HCT116 (cell line): Measurements from ENCODE around the gene ERN1. TPM values are rescaled to one million over a fixed set of nuclear protein-coding genes. Genes with fewer than 3 reads are reported as not detected.
A peak's percentile ranks its signal among the peaks of the same experiment; 100 is the strongest.

ENCODE experiments used
- ATAC-seq: fragments of 200-7000 bp; cut with Tn5 transposase; 2 replicates; pipeline ENCODE4 v1.9.1; 2020; ENCODE audit warnings: mild to moderate bottlenecking, moderate library complexity
- BruUV-seq: library from RNA; stranded (reverse); fragments of 400-500 nt; replicated peaks from 2 replicates; lab custom pipeline; 2021; lab: Mats Ljungman, UMichigan
- CTCF ChIA-PET: fragments of 300-600 bp; sonication (Branson Sonifier 250); formaldehyde crosslinking; loops from one replicate; lab custom pipeline; 2021; ENCODE audit warnings: antibody characterized with exemption; lab: Charles Lee
- POLR2A ChIA-PET: fragments of 300-600, 350-600 bp; sonication (Branson Sonifier 250); formaldehyde crosslinking; loops from one replicate; lab custom pipeline; 2021; ENCODE audit warnings: antibody characterized with exemption; lab: Charles Lee
- RAD21 ChIA-PET, 2 experiments: fragments of 300-600 bp; sonication (Branson Sonifier 250); formaldehyde crosslinking; loops; one replicate each; lab custom pipeline; 2023; ENCODE audit warnings: low total read pairs in 2 of 2; ENCODE audit not compliant: uncharacterized antibody in 2 of 2, unreplicated experiment in 2 of 2, low non-redundant PET in 1 of 2; lab: Charles Lee
- DNase-seq: peaks from one replicate; pipeline ENCODE4 v3.0.0-alpha.2; 2010; ENCODE audit warnings: low read depth, low spot score
- H2AFZ ChIP-seq: fragments of 200-600 bp; shearing (Covaris generic), sonication (generic); 2 replicates; pipeline ENCODE4 v1.6.1; 2017; ENCODE audit warnings: low read depth, mixed run types, mixed read lengths, antibody characterized with exemption, low read length; ENCODE audit not compliant: poor library complexity, severe bottlenecking
- H3K27ac ChIP-seq: 2 replicates; pipeline ENCODE4 v1.5.1; 2012; ENCODE audit warnings: low read depth, low read length
- H3K27me3 ChIP-seq: fragments of 200-600 bp; sonication (generic); 2 replicates; pipeline ENCODE4 v1.6.1; 2016; ENCODE audit warnings: mixed run types, low read length, mixed read lengths; ENCODE audit not compliant: insufficient read depth
- H3K36me3 ChIP-seq, 2 experiments: fragments of 200-500 bp in 1 of 2; fragments of 200-600 bp in 1 of 2; sonication (Bioruptor generic) in 1 of 2; sonication (generic) in 1 of 2; 2 replicates each; pipeline versions ENCODE4 v1.5.1 to v1.6.1; 2014 to 2016; ENCODE audit warnings: low read length in 2 of 2, inconsistent platforms in 1 of 2, mixed read lengths in 1 of 2, mixed run types in 1 of 2; ENCODE audit not compliant: insufficient read depth in 2 of 2, control insufficient read depth in 1 of 2
- H3K4me1 ChIP-seq, 2 experiments: fragments of 200-600 bp in 1 of 2; sonication (generic) in 1 of 2; 2 replicates each; pipeline versions ENCODE4 v1.5.1 to v1.6.1; 2012 to 2017; ENCODE audit warnings: low read length in 2 of 2, inconsistent platforms in 1 of 2, mild to moderate bottlenecking in 1 of 2, mixed read lengths in 1 of 2, mixed run types in 1 of 2, moderate library complexity in 1 of 2; ENCODE audit not compliant: insufficient read depth in 2 of 2, control insufficient read depth in 1 of 2
- H3K4me2 ChIP-seq: fragments of 200-600 bp; sonication (generic); 2 replicates; pipeline ENCODE4 v1.6.1; 2017; ENCODE audit warnings: mixed run types, low read length, mixed read lengths
- H3K4me3 ChIP-seq, 2 experiments: fragments of 200-600 bp in 1 of 2; sonication (generic) in 1 of 2; replicated peaks in 1 of 2; 2 replicates each; pipeline ENCODE4 v1.5.1; 2011 to 2016; ENCODE audit warnings: low read length in 2 of 2, control low read depth in 1 of 2, low read depth in 1 of 2, mild to moderate bottlenecking in 1 of 2, mixed read lengths in 1 of 2, mixed run types in 1 of 2
- H3K79me2 ChIP-seq: fragments of 200-600 bp; sonication (generic); 2 replicates; pipeline ENCODE4 v1.6.1; 2017; ENCODE audit warnings: mild to moderate bottlenecking, mixed run types, low read length, moderate library complexity, mixed read lengths; ENCODE audit not compliant: insufficient read depth
- H3K9ac ChIP-seq: fragments of 200-600 bp; sonication (generic); 2 replicates; pipeline ENCODE4 v1.6.1; 2016; ENCODE audit warnings: low read length, mixed read lengths
- H3K9me2 ChIP-seq: fragments of 200-600 bp; sonication (generic), shearing (Covaris generic); 2 replicates; pipeline ENCODE4 v1.6.1; 2017; ENCODE audit warnings: mixed run types, mild to moderate bottlenecking, moderate library complexity; ENCODE audit not compliant: insufficient read depth
- H3K9me3 ChIP-seq, 2 experiments: fragments of 200-500 bp in 1 of 2; fragments of 200-600 bp in 1 of 2; sonication (Bioruptor generic) in 1 of 2; sonication (generic) in 1 of 2; 2 replicates each; pipeline ENCODE4 v1.6.1; 2014 to 2017; ENCODE audit warnings: low read length in 2 of 2, mixed read lengths in 2 of 2, inconsistent platforms in 1 of 2, low read depth in 1 of 2, mild to moderate bottlenecking in 1 of 2, mixed run types in 1 of 2, moderate library complexity in 1 of 2; ENCODE audit not compliant: control insufficient read depth in 1 of 2, insufficient read depth in 1 of 2
- H4K20me1 ChIP-seq: fragments of 200-600 bp; sonication (generic), shearing (Covaris generic); 2 replicates; pipeline ENCODE4 v1.6.1; 2017; ENCODE audit warnings: mixed run types, mild to moderate bottlenecking, moderate library complexity; ENCODE audit not compliant: insufficient read depth
- CBX3 ChIP-seq: IDR thresholded peaks from 2 replicates; pipeline ENCODE4 v1.6.1; 2012; ENCODE audit warnings: low read depth
- ELF1 ChIP-seq: IDR thresholded peaks from 2 replicates; pipeline ENCODE4 v1.6.1; 2012; ENCODE audit warnings: low read depth, borderline replicate concordance
- JUND ChIP-seq: IDR thresholded peaks from 2 replicates; pipeline ENCODE4 v1.6.1; 2012
- POLR2AphosphoS5 ChIP-seq: IDR thresholded peaks from 2 replicates; pipeline ENCODE4 v1.6.1; 2011; ENCODE audit warnings: mild to moderate bottlenecking, low read depth, low read length, moderate library complexity
- RAD21 ChIP-seq: IDR thresholded peaks from 2 replicates; pipeline ENCODE4 v1.6.1; 2012; ENCODE audit warnings: low read depth, mild to moderate bottlenecking
- SP1 ChIP-seq: IDR thresholded peaks from 2 replicates; pipeline ENCODE4 v1.6.1; 2012; ENCODE audit warnings: low read depth
- TCF7L2 ChIP-seq: IDR thresholded peaks from 2 replicates; pipeline ENCODE4 v1.7.0; 2011; ENCODE audit warnings: borderline replicate concordance, inconsistent platforms; ENCODE audit not compliant: insufficient read depth, insufficient read length; ENCODE audit errors: extremely low read depth
- YY1 ChIP-seq: IDR thresholded peaks from 2 replicates; pipeline ENCODE4 v1.6.1; 2011; ENCODE audit warnings: low read length, low read depth, moderate library complexity, mild to moderate bottlenecking; ENCODE audit not compliant: insufficient replicate concordance; ENCODE audit errors: extremely low read depth
- ZFX ChIP-seq: fragments of 450-650 bp; IDR thresholded peaks from 2 replicates; pipeline ENCODE4 v1.6.1; 2017
- ZNF274 ChIP-seq: fragments of 200-500 bp; sonication (Bioruptor generic); IDR thresholded peaks from 2 replicates; pipeline ENCODE4 v1.6.1; 2014; ENCODE audit warnings: mild to moderate bottlenecking, low read depth, low read length, inconsistent platforms
- intact Hi-C: fragments of 100-400 bp; cut with micrococcal nuclease; formaldehyde crosslinking; loops from 2 replicates; pipeline ENCODE4 v1.10.0; 2022
- total RNA-seq: library from RNA; stranded (reverse); gene quantifications from one replicate; pipeline ENCODE4 v1.2.1, GENCODE V29; 2021; ENCODE audit not compliant: unreplicated experiment
- TF ChIP-seq, protein P1 (sequence below): IDR thresholded peaks from 2 replicates; pipeline ENCODE4 v1.6.1; 2012
- TF ChIP-seq, protein P2 (sequence below): IDR thresholded peaks from 2 replicates; pipeline ENCODE4 v1.6.1; 2012

Gene ERN1
- total RNA-seq, 1 experiment from 2014 or later, result 28.2 TPM

DNA sequence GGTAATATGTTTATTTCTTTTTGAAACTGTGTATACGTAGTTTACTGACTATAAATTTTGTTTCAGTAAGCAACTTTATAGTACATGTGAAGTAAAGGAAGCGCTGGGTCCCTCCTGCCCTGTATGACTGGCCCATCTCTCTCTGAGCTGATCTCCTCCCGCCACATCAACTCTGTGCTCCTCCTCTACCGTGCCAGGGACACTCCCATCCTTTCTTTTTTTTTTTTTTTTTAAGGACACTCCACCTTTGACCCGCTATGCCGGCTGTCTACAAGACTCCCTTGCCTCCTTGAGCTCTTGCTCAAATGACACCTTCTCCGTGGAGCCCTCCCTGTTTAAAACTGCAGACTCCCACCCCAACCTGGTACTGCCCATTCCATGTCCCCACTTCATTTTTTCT lies 35.5 kb downstream of the ERN1 start:
- ChIA-PET RAD21 (no interaction called here), POLR2A (interaction anchor here (2.1 kb wide), 1 partner anchor 11 kb away, joined by 4 read pairs; no protein-coding TSS in a partner anchor), CTCF (interaction anchor here (1.9 kb wide), 1 partner anchor 39 kb away, joined by 8 read pairs; no protein-coding TSS in a partner anchor)
- H3K4me1 ChIP-seq, result peaks cover 11 to 29% of the 10 kb centered on the region in 2 experiments
- H3K27ac ChIP-seq, result no peak overlapping the region
- H4K20me1 ChIP-seq, result no peaks in the 10 kb centered on the region
- no peak overlapping the region for H2AFZ ChIP-seq
- no peaks in the 10 kb centered on the region for H3K9me2 ChIP-seq
- H3K36me3 ChIP-seq, result peaks cover 0 to 8% of the 10 kb centered on the region in 2 experiments; a peak in 1 of 4 replicates
- TF ChIP-seq ELF1 (no peak), SP1 (no peak), YY1 (no peak), JUND (no peak)
- TF ChIP-seq, protein P1, sequence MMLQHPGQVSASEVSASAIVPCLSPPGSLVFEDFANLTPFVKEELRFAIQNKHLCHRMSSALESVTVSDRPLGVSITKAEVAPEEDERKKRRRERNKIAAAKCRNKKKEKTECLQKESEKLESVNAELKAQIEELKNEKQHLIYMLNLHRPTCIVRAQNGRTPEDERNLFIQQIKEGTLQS, result no peak
- H3K4me2 ChIP-seq, result peak overlapping the region; percentile 7; the same call in 1 of the 2 replicates
- H3K9me3 ChIP-seq, result no peaks in the 10 kb centered on the region
- ATAC-seq, result no peak
- H3K4me3 ChIP-seq, result no peak overlapping the region
- DNase-seq, result no peak
- H3K27me3 ChIP-seq, result no peaks in the 10 kb centered on the region
- BruUV-seq, result no TSS peak
- no peak overlapping the region for H3K9ac ChIP-seq
- intact Hi-C loops, result no loop called here
- peaks cover 2% of the 10 kb centered on the region; the same call in 1 of the 2 replicates for H3K79me2 ChIP-seq

GRCh38 chr17:64092952-64093451 lies 36.9 kb downstream of the ERN1 start:
- no peak overlapping the region for H3K9ac ChIP-seq
- no TSS peak for BruUV-seq
- no peak for TF ChIP-seq TCF7L2
- TF ChIP-seq CBX3, result no peak
- no peak for TF ChIP-seq RAD21
- TF ChIP-seq ZFX, result no peak
- no peak for TF ChIP-seq POLR2AphosphoS5
- no peak for TF ChIP-seq ZNF274
- no peak for TF ChIP-seq ELF1
- TF ChIP-seq, protein P2, sequence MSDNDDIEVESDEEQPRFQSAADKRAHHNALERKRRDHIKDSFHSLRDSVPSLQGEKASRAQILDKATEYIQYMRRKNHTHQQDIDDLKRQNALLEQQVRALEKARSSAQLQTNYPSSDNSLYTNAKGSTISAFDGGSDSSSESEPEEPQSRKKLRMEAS, result no peak
- H2AFZ ChIP-seq, result no peak overlapping the region
- no peak for DNase-seq
- no peak overlapping the region for H3K4me3 ChIP-seq
- ChIA-PET POLR2A (no interaction called here), CTCF (no interaction called here), RAD21 (no interaction called here)
- H3K9me2 ChIP-seq, result no peaks in the 10 kb centered on the region
- peaks cover 0 to 8% of the 10 kb centered on the region in 2 experiments; a peak in 1 of 4 replicates for H3K36me3 ChIP-seq
- no peaks in the 10 kb centered on the region for H3K79me2 ChIP-seq
- no peak overlapping the region for H3K27ac ChIP-seq
- peaks cover 11 to 30% of the 10 kb centered on the region in 2 experiments for H3K4me1 ChIP-seq
- H3K9me3 ChIP-seq, result no peaks in the 10 kb centered on the region
- no peak overlapping the region for H3K4me2 ChIP-seq
- intact Hi-C loops, result no loop called here
- ATAC-seq, result no peak
- no peaks in the 10 kb centered on the region for H4K20me1 ChIP-seq
- no peaks in the 10 kb centered on the region for H3K27me3 ChIP-seq
